ENCODE data around the gene MOB1B.

- TF ChIP-seq CTCF (IDR thresholded peaks at IDR 0.05) (no peak), POLR2AphosphoS5 (IDR thresholded peaks at IDR 0.05) (no peak)
Measured at GRCh38 chr4:70877556-70877955, 24.6 kb upstream of the MOB1B start.
